ENCODE data around the gene ULK3. TPM values are rescaled to one million over a fixed set of nuclear protein-coding genes. Genes with fewer than 3 reads are reported as not detected.

ULK3 gene
- total RNA-seq, 1 donor from 2014 or later: 34.1 TPM

DNA sequence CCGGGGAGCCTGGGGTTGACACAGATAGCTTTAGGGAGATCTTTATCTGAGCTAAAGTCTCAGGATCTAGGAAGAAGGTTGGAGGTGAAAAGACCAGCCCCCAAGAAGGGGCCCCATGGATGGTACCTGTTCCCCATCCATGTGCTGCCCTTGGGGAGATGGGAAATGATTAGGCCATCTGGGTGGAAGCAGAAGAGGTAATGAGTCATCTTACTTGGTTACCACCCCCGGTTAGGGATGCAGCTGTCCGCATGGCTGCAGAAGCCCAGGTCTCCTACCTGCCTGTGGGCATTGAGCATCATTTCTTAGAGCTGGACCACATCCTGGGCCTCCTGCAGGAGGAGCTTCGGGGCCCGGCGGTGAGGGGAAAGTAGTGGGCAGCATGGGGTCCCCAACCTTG lies 19.6 kb downstream of the ULK3 start:
- intact Hi-C loops (cut with micrococcal nuclease): no loop called here
- Histone ChIP-seq H3K4me1 (peaks cover 6% of the 10 kb centered on the region), H3K36me3 (no peaks in the 10 kb centered on the region), H3K9me3 (replicated peaks) (no peaks in the 10 kb centered on the region), H3K27ac (replicated peaks) (no peak overlapping the region), H3K27me3 (ENCODE audit: low read depth) (peaks cover 40% of the 10 kb centered on the region), H3K4me3 (no peak overlapping the region)
- TF ChIP-seq, protein P1, sequence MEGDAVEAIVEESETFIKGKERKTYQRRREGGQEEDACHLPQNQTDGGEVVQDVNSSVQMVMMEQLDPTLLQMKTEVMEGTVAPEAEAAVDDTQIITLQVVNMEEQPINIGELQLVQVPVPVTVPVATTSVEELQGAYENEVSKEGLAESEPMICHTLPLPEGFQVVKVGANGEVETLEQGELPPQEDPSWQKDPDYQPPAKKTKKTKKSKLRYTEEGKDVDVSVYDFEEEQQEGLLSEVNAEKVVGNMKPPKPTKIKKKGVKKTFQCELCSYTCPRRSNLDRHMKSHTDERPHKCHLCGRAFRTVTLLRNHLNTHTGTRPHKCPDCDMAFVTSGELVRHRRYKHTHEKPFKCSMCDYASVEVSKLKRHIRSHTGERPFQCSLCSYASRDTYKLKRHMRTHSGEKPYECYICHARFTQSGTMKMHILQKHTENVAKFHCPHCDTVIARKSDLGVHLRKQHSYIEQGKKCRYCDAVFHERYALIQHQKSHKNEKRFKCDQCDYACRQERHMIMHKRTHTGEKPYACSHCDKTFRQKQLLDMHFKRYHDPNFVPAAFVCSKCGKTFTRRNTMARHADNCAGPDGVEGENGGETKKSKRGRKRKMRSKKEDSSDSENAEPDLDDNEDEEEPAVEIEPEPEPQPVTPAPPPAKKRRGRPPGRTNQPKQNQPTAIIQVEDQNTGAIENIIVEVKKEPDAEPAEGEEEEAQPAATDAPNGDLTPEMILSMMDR (IDR thresholded peaks at IDR 0.05; ENCODE audit: borderline replicate concordance): no peak
- no peak for DNase-seq

DNA sequence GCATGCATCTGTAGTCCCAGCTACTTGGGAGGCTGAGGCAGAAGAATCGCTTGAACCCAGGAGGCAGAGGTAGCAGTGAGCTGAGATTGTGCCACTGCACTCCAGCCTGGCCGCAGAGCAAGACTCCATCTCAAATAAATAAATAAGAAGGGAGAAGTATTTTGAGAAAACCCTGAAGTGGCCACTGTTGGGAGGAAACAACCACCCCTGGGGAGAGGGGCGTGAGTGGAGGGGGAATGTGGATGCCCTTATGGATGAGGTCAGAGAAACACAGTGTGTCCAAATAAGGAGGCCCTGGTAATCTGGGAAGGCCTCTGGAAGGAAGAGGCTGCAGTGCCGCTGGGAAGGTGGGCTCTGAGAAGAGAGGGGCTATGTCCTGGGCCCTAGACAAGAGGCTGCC lies 20.7 kb downstream of the ULK3 start:
- Histone ChIP-seq H3K27ac (replicated peaks) (no peak overlapping the region), H3K9me3 (replicated peaks) (no peaks in the 10 kb centered on the region), H3K36me3 (no peaks in the 10 kb centered on the region), H3K27me3 (ENCODE audit: low read depth) (peaks cover 30% of the 10 kb centered on the region), H3K4me1 (peaks cover 14% of the 10 kb centered on the region), H3K4me3 (no peak overlapping the region)
- no peak for DNase-seq
- intact Hi-C loops (cut with micrococcal nuclease): no loop called here
- TF ChIP-seq, protein P1 (IDR thresholded peaks at IDR 0.05; ENCODE audit: borderline replicate concordance): no peak

DNA sequence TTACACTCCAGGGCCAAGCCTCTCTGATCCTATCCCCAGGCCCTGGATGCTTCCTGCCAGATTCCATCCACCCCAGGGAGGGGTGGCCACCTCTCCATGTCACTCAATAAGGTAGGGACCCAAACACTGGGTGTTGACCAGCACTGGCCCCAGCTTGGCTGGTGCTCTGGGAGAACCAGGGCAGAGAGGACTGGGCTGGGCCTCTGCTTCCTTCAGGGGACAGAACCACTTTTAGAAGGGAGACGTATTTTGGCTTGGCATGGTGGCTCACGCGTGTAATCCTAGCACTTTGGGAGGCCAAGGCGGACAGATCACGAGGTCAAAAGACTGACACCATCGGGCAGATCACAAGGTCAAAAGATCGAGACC lies 21.2 kb downstream of the ULK3 start:
- TF ChIP-seq, protein P1 (IDR thresholded peaks at IDR 0.05; ENCODE audit: borderline replicate concordance): no peak
- Histone ChIP-seq H3K27me3 (ENCODE audit: low read depth) (peaks cover 25% of the 10 kb centered on the region), H3K36me3 (no peaks in the 10 kb centered on the region), H3K9me3 (replicated peaks) (no peaks in the 10 kb centered on the region), H3K4me3 (no peak overlapping the region), H3K4me1 (peaks cover 19% of the 10 kb centered on the region), H3K27ac (replicated peaks) (no peak overlapping the region)
- intact Hi-C loops (cut with micrococcal nuclease): no loop called here
- no peak for DNase-seq

DNA sequence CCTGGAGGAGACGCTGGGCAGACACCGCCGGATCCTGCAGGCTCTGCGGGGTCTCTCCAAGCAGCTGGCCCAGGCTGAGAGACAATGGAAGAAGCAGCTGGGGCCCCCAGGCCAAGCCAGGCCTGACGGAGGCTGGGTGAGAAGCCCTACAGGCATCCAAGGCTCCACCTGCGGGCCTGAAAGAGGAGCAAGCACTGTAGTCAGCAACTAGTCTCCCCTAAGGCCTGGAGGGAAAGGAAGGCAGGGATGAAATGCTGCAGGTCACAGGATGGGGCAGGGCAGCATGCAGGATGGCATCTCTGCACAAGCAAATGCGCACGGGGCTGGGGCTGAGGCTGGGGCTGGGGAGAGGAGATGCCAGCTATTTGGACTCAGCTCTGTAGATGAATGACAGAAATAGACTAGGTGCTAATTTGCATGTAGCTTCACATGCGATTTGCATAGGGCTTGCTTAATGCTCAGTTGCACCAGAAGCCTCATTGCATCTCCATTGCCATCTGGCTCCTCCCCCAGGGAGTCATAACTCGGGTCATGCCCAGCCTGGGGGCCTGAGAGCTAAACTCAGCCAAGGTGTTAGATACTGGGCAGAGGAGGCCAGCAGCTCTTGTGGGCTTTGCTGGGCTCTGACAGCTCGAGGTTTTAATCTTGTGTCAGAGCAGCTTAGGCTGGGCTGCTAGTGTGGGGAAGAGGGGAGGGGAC lies 21.7 kb downstream of the ULK3 start:
- Histone ChIP-seq H3K4me1 (peaks cover 20% of the 10 kb centered on the region), H3K9me3 (replicated peaks) (no peaks in the 10 kb centered on the region), H3K4me3 (no peak overlapping the region), H3K27ac (replicated peaks) (no peak overlapping the region), H3K36me3 (no peaks in the 10 kb centered on the region), H3K27me3 (ENCODE audit: low read depth) (peaks cover 20% of the 10 kb centered on the region)
- TF ChIP-seq, protein P1 (IDR thresholded peaks at IDR 0.05; ENCODE audit: borderline replicate concordance): no peak
- DNase-seq: no peak
- intact Hi-C loops (cut with micrococcal nuclease): no loop called here

DNA sequence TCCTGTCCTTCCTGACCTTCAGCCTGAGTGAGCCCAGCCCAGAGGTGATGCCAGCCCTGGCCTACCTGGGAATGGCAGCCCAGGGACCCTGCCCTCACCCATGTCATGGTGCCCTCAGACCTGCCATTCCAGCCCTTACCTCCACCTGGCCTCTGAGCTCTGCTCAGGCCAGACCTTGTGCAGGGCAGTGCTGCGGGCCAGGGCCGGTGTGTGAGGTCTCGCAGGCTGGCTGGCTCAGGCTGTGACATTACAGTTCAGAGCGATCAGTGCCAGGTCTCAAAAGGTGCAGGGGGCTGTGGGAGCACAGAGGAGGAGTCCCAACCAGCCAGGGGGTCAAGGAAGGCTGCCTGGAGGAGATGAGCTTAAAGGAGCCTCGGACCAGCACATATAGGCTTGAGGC lies 22.9 kb downstream of the ULK3 start:
- Histone ChIP-seq H3K27ac (replicated peaks) (no peak overlapping the region), H3K36me3 (no peaks in the 10 kb centered on the region), H3K4me1 (peaks cover 30% of the 10 kb centered on the region), H3K9me3 (replicated peaks) (no peaks in the 10 kb centered on the region), H3K4me3 (no peak overlapping the region), H3K27me3 (ENCODE audit: low read depth) (peaks cover 8% of the 10 kb centered on the region)
- DNase-seq: no peak
- intact Hi-C loops (cut with micrococcal nuclease): no loop called here
- TF ChIP-seq, protein P1 (IDR thresholded peaks at IDR 0.05; ENCODE audit: borderline replicate concordance): no peak

All from left ventricle myocardium inferior (tissue), 1 donor.